NCI-H1417 (cell line): ENCODE measurements around the gene MEGF6.

Experiments used
- DNase-seq, 3 experiments: peaks; one replicate each; lab custom pipeline; 2025; lab: John Stamatoyannopoulos, UW

MEGF6 gene

DNA sequence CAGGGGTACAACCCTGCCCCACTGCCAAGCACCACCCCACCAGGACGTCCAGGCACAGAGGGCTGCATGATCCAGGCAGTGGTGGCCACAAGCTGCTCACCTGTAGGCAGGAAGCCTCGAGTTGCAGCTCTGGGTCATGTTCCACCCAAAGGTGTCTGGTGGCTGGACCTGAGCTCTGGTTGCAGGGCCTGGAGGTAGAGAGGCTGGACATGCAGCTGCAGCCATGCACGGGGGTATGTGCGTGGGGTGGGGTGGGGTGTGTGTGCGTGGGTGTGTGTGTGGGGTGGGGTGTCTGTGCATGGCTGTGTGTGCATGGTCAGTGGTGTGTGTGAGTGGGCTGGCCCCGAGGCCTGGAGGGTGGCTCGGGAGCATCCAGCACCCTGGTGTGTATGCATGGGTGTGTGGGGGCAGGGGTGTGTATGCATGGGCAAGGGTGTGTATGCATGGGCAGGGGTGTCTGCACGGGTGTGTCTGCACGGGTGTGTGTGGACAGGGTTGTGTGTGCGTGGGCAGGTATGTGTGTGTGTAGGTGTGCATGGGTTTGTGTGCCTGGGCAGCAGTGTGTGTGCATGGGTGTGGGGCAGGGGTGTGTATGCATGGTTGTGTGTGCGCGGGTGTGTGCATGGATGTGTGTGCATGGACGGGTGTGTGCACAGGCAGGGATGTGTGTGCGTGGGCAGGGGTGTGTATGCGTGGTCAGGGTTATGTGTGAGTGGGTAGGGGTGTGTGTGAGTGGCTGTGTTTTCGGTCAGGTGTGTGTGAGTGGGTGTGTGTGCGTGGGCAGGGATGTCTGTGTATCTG, 141.3 kb downstream of the MEGF6 start:
- DNase-seq, result no peak

DNA sequence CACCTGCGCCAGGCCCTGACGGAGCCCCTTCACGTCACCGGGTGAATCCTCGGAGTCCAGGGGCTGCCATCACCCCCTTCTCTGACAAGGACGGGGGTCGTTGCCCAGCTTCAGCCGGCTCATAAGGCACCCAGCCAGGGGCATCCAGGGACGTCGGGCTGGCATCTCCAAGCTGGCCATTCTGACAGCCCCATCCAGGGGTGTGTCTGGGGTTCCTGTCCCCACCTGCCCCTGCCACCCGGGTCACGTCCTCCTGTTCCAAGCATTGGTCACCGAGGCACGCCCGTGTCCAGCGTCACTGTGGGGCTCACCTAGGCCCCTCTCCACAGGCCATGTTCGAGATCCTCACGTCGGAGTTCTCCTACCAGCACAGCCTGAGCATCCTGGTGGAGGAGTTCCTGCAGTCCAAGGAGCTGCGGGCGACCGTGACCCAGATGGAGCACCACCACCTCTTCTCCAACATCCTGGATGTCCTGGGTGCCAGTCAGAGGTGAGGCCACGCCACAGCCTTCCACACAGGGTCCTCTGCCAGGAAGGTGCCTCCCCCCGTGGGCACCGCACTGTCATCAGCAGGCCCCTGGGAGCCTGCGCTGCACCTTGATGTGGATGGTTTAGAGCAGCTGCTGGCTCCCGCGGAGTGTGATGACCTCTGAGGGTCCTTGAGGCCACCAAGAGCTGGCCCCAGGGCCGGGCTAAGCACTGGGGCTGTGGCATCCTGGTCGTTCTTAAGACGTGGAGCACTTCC, 142.0 kb downstream of the MEGF6 start:
- no peak for DNase-seq

DNA sequence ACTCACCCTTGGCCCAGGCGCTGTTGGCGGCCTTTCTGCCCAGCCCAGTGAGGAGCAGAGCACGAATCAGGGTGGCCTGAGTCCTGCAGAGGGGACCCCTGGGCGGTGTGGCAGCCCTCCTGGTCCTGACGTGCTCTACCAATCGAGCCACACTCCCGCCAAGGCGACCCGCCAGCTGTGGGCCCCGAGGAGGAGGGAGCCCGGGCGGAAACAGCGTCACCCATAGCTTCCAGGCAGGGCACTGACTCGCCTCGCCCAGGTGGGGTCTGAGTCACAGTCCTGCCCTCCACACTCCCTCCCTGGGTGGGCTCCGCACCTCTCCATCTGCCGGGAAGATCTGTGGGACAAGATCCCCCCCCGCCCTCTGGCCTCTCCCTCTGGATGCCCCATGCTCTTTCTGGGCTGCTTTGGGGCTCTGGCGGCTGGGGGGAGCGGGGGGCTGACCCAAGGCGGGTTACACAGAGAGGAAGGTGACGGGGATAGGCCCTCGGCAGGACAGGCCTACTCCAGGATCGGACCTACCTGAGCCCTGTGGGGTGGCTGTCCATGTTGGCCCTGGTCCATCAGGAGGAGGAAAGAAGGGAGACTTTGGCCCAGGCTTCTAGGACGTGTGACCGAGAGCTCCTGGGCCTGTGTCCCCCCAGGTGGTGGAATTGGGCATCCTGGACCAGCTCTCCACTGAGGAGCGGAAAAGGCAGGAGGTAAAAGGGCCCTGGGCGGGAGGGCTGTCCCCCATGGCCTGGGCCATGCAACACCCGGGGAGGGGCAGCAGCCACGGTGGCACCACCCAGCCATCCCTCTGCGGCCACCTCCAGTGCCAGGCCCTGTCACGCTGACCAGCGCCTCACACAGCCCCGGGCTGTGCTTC, 142.8 kb downstream of the MEGF6 start:
- no peak for DNase-seq

DNA sequence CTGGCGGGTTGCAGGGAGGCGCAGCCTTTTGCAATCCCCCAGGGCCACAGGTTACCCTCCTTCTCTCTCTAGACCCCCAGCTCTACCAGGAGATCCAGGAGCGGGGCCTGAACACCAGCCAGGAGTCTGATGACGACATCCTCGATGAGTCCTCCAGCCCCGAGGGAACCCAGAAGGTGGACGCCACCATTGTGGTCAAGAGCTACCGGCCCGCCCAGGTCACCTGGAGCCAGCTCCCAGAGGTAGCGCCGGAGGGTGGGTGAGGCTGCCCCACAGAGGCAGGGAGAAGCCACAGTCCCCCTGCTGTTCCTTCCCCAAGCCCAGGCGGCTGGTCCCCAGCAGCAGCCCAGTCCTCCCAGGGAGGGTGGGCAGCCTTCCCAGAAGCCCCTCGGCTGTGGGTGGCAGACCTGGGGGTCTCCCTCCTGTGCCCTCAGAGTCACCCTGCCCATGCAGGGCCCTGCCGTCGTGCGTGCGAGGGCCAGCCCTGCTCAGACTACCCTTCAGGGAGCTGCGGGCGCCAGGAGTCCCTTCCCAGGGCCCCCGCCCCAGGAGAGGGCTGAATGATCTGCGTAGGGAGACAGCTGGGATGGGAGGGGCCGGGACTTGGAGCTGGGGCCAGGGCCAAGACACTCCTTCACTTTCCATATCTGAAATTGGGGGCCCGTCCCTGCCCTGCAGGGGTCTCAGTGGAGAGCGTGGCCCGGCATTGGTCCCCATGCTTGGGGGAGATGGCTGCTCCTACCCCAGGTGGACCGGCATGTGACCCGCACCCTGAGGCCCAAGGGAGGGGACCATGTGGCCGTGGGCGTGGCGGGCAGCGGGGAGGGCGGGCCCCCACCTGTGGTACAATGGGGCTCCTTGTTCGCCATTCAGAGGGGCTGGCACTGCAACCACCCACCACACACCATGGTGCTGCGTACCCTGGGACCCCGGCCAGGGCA, 143.9 kb downstream of the MEGF6 start:
- DNase-seq, result no peak

DNA sequence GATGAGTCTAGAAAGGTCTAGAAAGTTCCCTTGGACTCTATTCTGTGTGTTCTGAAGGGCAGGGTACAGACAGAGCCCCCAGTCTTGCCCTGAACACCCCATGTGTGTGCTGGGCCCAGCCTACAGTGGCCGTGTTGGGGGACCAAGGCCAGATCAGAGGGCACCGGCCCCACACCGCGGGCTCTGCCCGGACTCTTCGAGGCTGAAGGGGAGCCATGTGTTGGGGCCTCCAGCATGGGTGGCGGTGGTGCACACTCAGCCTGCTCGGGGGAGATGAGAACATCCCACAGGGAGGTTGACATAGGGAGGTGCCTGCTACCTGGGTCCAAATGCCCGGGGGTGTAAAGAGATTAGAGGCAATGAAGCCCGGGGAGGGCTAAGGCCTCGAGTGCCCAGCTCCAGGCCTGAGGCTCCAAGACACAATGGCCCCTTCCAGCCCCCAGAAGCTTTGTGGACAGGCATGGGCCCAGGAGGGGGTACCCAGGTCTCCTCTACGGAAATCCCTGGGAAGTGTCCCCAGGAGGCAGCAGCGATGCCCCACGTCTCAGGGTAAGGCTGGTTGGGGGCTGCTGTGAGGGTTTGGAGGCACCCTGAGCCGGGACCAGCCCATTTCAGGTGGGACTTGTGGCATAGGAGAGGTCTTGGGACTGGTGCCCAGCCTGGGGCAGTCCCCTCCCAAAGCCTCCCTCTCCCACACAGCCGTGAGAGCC, 144.8 kb downstream of the MEGF6 start:
- no peak for DNase-seq

DNA sequence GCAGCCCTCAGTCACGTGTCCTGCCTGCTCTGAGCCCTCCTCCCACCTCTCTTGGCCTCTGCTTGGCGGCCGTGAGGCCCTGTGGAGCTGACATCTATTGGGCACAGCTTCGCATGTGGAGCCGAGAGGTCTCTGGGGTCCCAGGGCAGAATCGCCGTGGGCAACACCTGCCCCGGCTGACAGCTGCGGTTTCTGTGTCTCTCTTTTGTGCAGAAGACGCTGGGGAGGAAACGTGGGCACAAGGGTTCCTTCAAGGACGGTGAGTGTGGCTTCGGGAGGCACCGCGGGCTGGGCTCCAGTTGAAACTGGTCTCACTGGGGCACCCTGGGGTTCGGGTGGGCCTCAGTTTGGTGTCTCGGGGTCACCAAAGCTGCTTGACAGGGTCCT, 145.4 kb downstream of the MEGF6 start:
- no peak for DNase-seq

DNA sequence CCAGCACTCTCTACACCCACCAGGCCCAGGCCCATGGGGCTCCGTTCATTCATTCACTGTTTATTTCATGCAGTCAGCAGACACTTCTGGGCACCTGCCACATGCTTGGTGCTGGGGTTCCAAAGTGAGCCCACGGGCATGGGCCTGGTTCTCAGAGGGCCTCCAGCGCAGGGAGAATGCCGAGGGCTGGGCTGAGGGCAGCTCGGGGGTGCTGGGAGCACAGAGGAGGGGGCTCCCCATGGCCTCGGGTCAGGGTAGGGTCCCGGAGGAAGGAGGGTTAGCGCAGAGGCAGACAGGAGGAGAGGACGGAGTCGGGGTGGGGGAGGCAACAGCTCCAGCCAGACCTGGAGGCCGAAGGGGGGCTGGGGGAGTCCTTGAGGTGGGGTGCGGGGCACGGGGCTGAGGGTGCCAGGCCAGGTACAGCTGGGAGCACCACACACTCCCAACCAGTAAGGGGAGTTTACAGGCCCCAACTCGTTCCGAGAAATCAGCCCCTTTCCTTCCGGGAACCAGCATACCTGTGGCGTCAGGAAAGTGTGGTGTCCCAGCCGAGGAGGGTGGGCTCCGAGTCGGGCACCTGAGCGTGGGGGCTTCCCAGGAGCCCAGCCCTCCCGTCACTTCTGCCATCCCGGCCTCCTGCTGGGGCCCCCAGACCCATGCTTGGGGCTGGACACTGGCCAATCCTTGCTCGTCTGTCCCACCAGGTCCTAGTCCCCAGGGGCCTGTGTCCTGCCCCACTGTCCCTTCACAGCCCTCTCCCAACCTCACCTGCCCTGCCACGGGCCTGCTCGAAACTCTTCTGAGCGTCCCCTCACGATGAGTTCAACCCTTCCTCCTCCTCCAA, 146.0 kb downstream of the MEGF6 start:
- DNase-seq, result no peak

DNA sequence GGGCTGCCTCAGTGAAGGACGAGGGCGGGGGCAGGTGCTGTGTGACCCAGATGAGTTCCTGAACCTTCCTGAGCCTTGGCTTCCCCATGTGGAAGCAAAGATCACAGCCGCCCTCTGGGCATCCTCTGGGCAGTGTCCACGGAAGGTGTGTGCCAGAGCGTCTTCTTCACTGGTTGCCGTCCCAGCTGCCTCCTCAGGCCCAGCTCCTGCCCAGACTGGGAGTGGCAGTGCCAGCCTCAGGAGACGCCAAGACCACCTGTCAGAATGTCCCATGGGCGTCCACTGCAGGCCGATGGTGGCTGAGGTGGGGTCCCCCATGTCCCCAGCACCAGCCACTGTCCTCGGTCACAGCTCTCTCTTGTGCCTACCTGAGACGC, 146.7 kb downstream of the MEGF6 start:
- no peak for DNase-seq

DNA sequence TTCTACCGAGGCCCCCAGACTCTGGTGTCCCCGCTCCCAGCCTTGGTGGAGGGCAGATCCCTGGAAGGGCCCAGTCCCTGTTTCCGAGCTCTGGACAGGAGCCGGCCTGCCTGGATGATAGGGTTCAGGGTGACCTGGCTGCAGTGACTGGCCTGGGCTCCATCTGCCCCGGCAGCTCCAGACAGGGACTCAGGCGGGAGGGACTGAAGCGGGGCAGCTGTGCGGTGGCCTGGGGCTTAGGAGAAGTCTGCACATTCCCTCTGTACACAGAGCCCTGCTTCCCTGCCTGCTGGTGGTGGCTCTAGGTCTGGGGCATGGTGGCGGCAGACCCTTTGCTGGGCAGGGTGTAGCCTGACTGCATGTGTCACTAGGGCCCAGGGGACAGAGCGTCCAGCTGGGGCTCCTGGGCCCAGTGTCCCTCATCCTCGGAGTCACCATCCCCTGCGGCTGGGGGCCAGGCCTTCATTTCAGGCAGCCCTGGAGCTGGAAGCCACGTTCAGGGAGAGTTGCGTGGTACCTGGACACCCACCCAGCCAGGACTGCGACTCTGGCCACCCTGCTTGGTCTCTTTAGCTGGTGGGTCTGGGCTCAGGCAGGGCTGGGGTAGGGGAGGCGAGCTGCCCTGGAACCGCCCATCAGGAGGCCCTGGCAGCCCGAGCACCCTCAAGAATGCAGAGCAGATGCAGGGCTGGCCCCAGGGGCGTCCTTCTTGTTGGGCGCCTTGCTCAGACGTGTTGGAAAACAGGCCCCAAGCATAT, 147.2 kb downstream of the MEGF6 start:
- no peak for DNase-seq

DNA sequence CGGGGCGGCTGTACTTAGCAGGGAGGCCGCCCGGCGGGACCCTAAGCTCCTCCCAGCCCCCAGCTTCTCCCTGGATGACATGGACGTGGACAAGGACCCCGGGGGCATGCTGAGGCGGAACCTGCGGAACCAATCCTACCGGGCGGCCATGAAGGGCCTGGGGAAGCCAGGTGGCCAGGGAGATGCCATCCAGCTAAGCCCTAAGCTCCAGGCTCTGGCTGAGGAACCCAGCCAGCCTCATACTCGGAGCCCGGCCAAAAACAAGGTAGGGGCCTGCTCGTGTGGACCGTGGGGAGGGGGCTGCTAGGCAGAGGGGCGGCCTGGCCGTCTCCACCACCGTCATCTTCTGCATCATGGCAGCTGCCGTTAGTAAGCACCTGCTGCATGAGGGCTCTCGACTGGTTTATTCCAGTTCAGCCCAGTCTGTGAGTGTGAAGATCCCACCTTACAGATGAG, 147.9 kb downstream of the MEGF6 start:
- no peak for DNase-seq

DNA sequence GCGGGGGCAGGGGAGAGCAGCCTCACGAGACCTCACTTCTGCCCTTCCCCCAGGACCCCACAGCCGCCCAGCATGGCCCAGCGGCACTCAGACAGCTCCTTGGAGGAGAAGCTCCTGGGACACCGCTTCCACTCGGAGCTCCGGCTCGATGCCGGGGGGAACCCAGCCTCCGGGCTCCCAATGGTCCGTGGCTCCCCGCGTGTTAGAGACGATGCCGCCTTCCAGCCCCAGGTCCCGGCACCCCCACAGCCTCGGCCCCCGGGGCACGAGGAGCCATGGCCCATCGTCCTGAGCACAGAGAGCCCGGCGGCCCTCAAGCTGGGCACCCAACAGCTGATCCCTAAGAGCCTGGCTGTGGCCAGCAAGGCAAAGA, 148.3 kb downstream of the MEGF6 start:
- no peak for DNase-seq

DNA sequence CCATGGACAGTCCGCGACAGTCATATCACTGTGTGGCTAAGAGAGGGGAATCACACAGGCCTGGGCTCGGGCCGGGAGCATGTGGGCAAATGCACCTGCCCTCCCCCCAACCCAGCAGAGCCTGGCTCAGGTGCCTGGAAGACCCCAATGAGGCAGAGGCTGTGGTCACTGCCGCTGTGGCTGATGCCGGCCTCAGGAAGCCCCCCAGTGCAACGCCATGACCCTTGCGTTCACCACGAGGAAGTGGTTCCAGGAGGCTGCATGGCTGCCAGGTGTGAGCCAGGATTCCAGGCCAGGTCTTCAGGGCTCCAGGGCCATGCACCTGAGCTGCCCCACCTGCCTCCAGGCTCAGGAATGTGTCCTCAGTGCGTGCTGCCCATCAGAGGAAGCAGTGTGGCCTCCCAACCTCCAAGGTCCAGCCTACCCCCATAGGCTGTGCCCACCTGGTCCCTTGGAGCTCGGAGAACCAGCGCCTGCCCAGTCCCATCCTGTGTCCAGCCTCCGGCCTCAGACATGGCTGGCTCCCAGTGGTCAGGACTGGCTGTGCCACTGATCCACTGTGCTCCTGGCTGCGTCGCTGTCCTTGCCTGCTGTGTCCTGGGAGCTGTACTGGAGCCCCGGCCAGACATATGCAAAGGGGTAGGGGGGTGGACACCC, 148.8 kb downstream of the MEGF6 start:
- DNase-seq, result no peak

DNA sequence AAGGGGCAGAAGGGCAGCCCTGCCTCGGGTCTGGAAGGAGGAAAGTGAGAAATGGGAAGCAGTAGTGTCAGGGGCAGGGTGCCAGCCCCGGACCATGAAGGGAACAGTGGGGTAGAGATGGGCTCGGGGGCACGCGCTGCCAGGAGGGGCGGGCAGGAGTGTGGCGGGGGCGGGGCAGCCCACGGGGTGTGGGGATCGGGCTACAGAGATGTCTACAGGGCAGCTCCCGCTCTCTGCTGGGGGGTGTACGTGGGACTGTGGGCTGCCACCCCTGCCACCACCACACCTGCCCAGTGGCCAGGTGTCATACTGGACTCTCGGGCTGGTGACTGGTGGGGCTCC, 149.4 kb downstream of the MEGF6 start:
- DNase-seq, result no peak

DNA sequence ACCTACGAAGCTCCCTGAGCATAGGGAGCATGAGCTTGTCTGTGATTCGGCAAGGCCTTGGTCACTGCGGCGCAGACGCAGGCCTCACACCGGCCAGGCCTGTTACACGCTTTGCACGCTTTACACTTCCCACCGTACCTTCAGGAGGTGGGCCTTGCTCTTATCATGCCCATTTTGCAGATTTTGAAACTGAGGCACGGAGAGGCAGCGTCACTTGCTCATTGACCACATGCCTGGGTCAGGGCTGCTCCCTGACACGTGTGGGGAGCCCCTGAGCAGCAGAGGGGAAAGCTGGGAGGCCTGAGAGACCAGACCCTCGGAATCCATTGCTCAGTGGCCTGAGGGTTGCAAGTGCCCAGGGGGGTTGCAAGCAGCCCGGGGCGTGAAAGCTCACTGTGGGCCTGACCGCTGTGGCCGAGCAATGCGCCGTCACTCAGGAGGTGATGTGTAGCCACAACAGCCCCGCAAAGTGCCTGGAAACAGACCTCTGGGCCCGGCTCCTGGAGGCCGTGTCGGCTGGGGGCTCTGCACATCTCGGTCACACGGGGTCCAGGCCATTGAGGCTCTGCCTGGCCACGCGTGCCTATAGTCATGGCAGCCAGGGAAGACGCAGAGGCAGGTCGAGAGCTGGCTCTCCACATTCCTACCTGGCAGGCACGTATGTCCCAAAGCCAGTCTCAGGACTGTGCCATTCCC, 149.9 kb downstream of the MEGF6 start:
- no peak for DNase-seq

DNA sequence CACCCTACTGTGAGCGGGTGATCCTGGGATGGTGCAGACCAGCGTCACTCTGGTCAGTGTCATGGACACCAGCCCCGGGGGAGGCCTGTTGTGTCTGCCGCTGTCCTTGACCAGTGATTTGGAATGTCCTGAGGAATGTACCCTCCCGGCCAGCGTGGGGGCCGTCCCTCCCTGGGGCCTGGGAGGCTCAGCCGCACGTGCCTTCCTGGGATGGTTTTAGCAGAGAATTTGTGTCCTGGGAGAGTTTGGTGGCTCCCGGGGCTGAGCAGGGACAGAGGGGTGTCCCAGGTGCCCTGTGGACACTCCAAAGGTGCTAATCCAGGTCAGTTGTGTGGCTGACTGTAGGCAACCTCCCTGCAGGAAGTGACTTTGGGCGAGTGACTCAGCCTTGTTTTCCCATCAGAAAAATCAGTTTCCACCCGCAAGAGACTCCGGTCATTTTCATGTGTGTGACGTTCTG, 150.6 kb downstream of the MEGF6 start:
- DNase-seq, result no peak

DNA sequence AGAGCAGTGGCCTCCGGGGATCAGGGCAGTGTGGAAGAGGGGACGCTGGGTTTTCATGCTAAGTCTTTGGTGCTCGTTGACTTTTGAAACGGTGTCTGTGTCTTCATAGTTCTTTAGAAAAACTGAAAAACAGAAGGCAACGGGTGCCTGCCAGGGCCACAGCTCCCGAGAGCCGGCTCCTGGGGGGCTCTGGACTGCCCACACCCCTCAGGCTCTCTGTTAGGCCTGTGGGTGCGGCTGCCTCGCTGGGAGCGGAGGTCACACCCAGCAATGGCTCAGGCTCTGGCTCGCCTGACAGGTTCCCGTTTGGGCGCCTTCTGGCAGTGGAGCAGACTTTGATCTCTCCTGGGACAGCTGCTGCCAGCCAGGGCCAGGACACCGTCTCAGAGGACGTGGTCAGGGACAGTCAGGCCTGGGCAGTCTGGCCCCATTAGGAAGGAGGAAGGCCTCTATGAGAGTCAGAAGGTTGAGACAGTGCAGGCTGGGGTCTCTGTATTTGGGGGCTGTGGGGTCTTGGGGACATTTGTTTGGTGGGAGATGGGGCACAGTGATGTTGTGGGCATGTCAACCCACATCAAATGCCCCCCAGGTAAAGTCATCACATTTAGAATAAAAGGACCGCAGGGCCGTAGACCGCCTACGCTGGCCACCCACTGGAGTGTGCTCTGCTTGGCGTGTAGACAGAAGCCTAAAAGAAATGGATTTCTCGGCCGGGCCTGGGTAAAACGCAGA, 151.2 kb downstream of the MEGF6 start:
- no peak for DNase-seq
